ENCODE data around the gene NUP133.

The NUP133 gene

GRCh38 chr1:229457436-229457835, 50.7 kb downstream of the NUP133 start:
- no peak for FAIRE-seq
- no peak for DNase-seq (ENCODE audit: insufficient read length, low spot score)
- no peak for TF ChIP-seq POU2F2 (IDR thresholded peaks at IDR 0.05; ENCODE audit: low read depth, low read length)
- no peak for TF ChIP-seq POLR2AphosphoS5 (IDR thresholded peaks at IDR 0.05; ENCODE audit: low read depth, low read length)
- TF ChIP-seq POLR2A (IDR thresholded peaks at IDR 0.05; ENCODE audit: low read depth, low read length) = no peak
- TF ChIP-seq SPI1 (IDR thresholded peaks at IDR 0.05; ENCODE audit: low read depth, low read length) = no peak

GRCh38 chr1:229456016-229456415, 52.1 kb downstream of the NUP133 start:
- DNase-seq (ENCODE audit: insufficient read length, low spot score) = no peak
- peak; percentile 43 for FAIRE-seq
- TF ChIP-seq POLR2A (IDR thresholded peaks at IDR 0.05; ENCODE audit: low read depth, low read length) (no peak), PAX5 (IDR thresholded peaks at IDR 0.05; ENCODE audit: insufficient read depth, low read length, severe bottlenecking) (no peak), SPI1 (IDR thresholded peaks at IDR 0.05; ENCODE audit: low read depth, low read length) (no peak), POU2F2 (IDR thresholded peaks at IDR 0.05; ENCODE audit: low read depth, low read length) (no peak), TAF1 (IDR thresholded peaks at IDR 0.05; ENCODE audit: low read depth, low read length) (no peak), POLR2AphosphoS5 (IDR thresholded peaks at IDR 0.05; ENCODE audit: low read depth, low read length) (no peak)

GRCh38 chr1:229454056-229454455, 54.1 kb downstream of the NUP133 start:
- peak; percentile 16 for FAIRE-seq
- TF ChIP-seq SPI1 (IDR thresholded peaks at IDR 0.05; ENCODE audit: low read depth, low read length) (no peak), POLR2A (IDR thresholded peaks at IDR 0.05; ENCODE audit: low read depth, low read length) (no peak), POLR2AphosphoS5 (IDR thresholded peaks at IDR 0.05; ENCODE audit: low read depth, low read length) (no peak), TAF1 (IDR thresholded peaks at IDR 0.05; ENCODE audit: low read depth, low read length) (no peak), PAX5 (IDR thresholded peaks at IDR 0.05; ENCODE audit: insufficient read depth, low read length, severe bottlenecking) (no peak), POU2F2 (IDR thresholded peaks at IDR 0.05; ENCODE audit: low read depth, low read length) (no peak)
- no peak for DNase-seq (ENCODE audit: insufficient read length, low spot score)

GRCh38 chr1:229452956-229453801, 55.0 kb downstream of the NUP133 start:
- no peak for TF ChIP-seq SPI1 (IDR thresholded peaks at IDR 0.05; ENCODE audit: low read depth, low read length)
- no peak for TF ChIP-seq POU2F2 (IDR thresholded peaks at IDR 0.05; ENCODE audit: low read depth, low read length)
- no peak for TF ChIP-seq POLR2AphosphoS5 (IDR thresholded peaks at IDR 0.05; ENCODE audit: low read depth, low read length)
- TF ChIP-seq PAX5 (IDR thresholded peaks at IDR 0.05; ENCODE audit: insufficient read depth, low read length, severe bottlenecking) = no peak
- no peak for TF ChIP-seq POLR2A (IDR thresholded peaks at IDR 0.05; ENCODE audit: low read depth, low read length)
- no peak for TF ChIP-seq TAF1 (IDR thresholded peaks at IDR 0.05; ENCODE audit: low read depth, low read length)
- FAIRE-seq = no peak
- DNase-seq (ENCODE audit: insufficient read length, low spot score) = no peak

DNA sequence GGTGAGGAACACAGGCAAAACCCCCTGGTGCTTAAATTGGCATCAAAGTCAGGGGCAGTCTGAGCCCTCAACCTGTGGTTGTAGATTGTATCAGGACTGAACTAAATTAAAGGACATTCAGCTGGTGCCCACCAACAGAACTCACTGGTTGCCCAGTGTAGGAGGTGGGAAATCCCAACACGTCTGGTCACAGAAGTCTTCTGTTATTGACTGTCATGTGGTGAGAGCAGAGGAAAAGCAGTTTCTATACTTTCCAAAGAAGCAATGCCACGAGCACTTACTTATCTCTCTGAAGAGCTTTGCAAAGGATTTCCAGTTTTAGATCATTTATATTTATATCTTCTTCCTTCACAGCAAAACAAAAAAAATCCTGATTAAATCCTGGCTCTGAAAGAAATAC, 59.3 kb downstream of the NUP133 start:
- TF ChIP-seq POU2F2 (IDR thresholded peaks at IDR 0.05; ENCODE audit: low read depth, low read length) (no peak), SPI1 (IDR thresholded peaks at IDR 0.05; ENCODE audit: low read depth, low read length) (no peak), POLR2A (IDR thresholded peaks at IDR 0.05; ENCODE audit: low read depth, low read length) (no peak)
- DNase-seq (ENCODE audit: insufficient read length, low spot score) = no peak
- FAIRE-seq = no peak

DNA sequence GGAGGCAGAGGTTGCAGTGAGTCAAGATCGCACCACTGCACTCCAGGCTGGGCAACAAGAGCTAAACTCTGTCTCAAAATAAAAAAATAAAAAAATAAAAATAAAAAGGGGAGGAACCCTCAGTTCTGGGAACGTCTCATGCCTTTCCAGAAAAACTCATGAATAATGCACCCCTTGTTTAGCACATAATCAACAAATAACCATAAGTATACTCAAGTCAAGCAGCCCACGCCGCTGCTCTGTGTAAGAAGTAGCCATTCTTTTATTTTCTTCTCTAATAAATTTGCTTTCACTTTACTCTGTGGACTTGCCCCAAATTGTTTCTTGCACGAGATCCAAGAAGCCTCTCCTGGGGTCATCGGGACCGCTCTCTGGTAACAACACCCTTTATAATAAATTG, 59.8 kb downstream of the NUP133 start:
- DNase-seq (ENCODE audit: insufficient read length, low spot score) (no peak), FAIRE-seq (no peak)
- TF ChIP-seq SPI1 (IDR thresholded peaks at IDR 0.05; ENCODE audit: low read depth, low read length) = no peak
- no peak for TF ChIP-seq TAF1 (IDR thresholded peaks at IDR 0.05; ENCODE audit: low read depth, low read length)
- TF ChIP-seq PAX5 (IDR thresholded peaks at IDR 0.05; ENCODE audit: insufficient read depth, low read length, severe bottlenecking) = no peak
- TF ChIP-seq POLR2A (IDR thresholded peaks at IDR 0.05; ENCODE audit: low read depth, low read length) = no peak
- TF ChIP-seq POU2F2 (IDR thresholded peaks at IDR 0.05; ENCODE audit: low read depth, low read length) = no peak
- no peak for TF ChIP-seq POLR2AphosphoS5 (IDR thresholded peaks at IDR 0.05; ENCODE audit: low read depth, low read length)

GRCh38 chr1:229447809-229448252, 60.3 kb downstream of the NUP133 start:
- DNase-seq (ENCODE audit: insufficient read length, low spot score) (no peak), FAIRE-seq (no peak)
- TF ChIP-seq TAF1 (IDR thresholded peaks at IDR 0.05; ENCODE audit: low read depth, low read length) = no peak

DNA sequence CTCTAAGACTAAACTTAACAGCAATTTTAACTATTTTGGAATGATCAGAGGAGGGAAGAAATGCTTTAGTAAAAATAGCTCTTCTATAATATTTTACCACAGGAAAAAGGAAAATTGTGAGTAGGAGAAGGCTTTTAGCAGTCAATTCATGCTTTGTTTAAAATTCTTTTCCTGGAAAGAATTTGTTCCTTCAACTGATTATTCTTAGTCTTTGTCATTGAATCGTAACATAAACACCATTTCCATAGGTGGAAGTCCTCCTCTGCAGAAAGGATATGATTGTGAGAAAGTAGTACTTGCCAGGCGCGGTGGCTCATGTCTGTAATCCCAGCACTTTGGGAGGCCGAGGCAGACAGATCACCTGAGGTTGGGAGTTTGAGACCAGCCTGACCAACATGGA, 62.3 kb downstream of the NUP133 start:
- TF ChIP-seq POLR2A (IDR thresholded peaks at IDR 0.05; ENCODE audit: low read depth, low read length) = no peak
- TF ChIP-seq TAF1 (IDR thresholded peaks at IDR 0.05; ENCODE audit: low read depth, low read length) = no peak
- TF ChIP-seq PAX5 (IDR thresholded peaks at IDR 0.05; ENCODE audit: insufficient read depth, low read length, severe bottlenecking) = no peak
- no peak for TF ChIP-seq POLR2AphosphoS5 (IDR thresholded peaks at IDR 0.05; ENCODE audit: low read depth, low read length)
- TF ChIP-seq POU2F2 (IDR thresholded peaks at IDR 0.05; ENCODE audit: low read depth, low read length) = no peak
- TF ChIP-seq SPI1 (IDR thresholded peaks at IDR 0.05; ENCODE audit: low read depth, low read length) = no peak
- FAIRE-seq (no peak), DNase-seq (ENCODE audit: insufficient read length, low spot score) (no peak)

GRCh38 chr1:229440851-229441537, 67.1 kb downstream of the NUP133 start:
- TF ChIP-seq POLR2A (IDR thresholded peaks at IDR 0.05; ENCODE audit: low read depth, low read length) (no peak), SPI1 (IDR thresholded peaks at IDR 0.05; ENCODE audit: low read depth, low read length) (no peak), TAF1 (IDR thresholded peaks at IDR 0.05; ENCODE audit: low read depth, low read length) (no peak), PAX5 (IDR thresholded peaks at IDR 0.05; ENCODE audit: insufficient read depth, low read length, severe bottlenecking) (no peak), POU2F2 (IDR thresholded peaks at IDR 0.05; ENCODE audit: low read depth, low read length) (no peak), POLR2AphosphoS5 (IDR thresholded peaks at IDR 0.05; ENCODE audit: low read depth, low read length) (no peak)
- FAIRE-seq = peak; percentile 87
- no peak for DNase-seq (ENCODE audit: insufficient read length, low spot score)

DNA sequence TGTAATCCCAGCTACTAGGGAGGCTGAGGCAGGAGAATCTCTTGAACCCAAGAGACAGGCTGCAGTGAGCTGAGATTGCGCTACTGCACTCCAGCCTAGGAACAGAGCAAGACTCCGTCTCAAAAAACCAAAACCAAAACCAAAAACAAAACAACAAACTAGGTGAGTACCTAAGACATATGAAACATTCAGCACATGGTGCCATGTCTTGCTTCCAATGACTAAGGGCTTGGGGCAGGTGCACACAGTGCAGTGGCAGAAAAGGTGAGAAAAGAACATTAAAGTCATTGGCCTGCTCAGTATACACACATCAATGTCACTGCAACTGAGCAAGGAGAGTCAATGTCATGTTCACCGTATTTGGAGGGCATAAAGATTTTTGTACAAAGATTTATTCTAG, 70.1 kb downstream of the NUP133 start:
- DNase-seq (ENCODE audit: insufficient read length, low spot score) (no peak), FAIRE-seq (no peak)
- TF ChIP-seq POU2F2 (IDR thresholded peaks at IDR 0.05; ENCODE audit: low read depth, low read length) = no peak
- no peak for TF ChIP-seq PAX5 (IDR thresholded peaks at IDR 0.05; ENCODE audit: insufficient read depth, low read length, severe bottlenecking)
- TF ChIP-seq POLR2AphosphoS5 (IDR thresholded peaks at IDR 0.05; ENCODE audit: low read depth, low read length) = no peak
- TF ChIP-seq TAF1 (IDR thresholded peaks at IDR 0.05; ENCODE audit: low read depth, low read length) = no peak
- TF ChIP-seq SPI1 (IDR thresholded peaks at IDR 0.05; ENCODE audit: low read depth, low read length) = no peak
- TF ChIP-seq POLR2A (IDR thresholded peaks at IDR 0.05; ENCODE audit: low read depth, low read length) = no peak

Measured in GM12891 (cell line).